ENCODE data around the gene GALNT2. TPM values are rescaled to one million over a fixed set of nuclear protein-coding genes. Genes with fewer than 3 reads are reported as not detected.

GALNT2 gene
- total and polyA plus RNA-seq, 4 donors, result 47.5 to 182 (median 114) TPM

DNA sequence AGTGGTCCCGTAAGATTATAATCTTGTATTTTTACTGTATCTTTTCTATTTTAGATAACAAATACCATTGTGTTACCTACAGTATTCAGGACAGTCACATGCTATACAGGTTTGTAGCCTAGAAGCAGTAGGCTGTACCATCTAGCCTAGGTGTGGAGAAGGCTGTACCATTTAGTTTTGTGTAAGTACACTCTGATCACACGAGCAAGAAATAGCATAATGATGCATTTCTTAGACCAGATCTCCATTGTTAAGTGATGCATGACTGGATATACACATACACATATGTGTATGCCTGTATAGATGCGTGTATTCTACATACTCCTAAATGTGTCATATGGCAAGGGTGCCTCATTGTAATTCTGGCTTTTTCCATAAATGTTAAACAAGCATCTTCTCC lies 33.9 kb downstream of the GALNT2 start:
- TF ChIP-seq, protein P1, sequence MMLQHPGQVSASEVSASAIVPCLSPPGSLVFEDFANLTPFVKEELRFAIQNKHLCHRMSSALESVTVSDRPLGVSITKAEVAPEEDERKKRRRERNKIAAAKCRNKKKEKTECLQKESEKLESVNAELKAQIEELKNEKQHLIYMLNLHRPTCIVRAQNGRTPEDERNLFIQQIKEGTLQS (IDR thresholded peaks at IDR 0.05), result no peak
- TF ChIP-seq NR2F2 (IDR thresholded peaks at IDR 0.05) (no peak), RXRA (IDR thresholded peaks at IDR 0.05) (no peak), YY1 (IDR thresholded peaks at IDR 0.05) (no peak), EGR1 (IDR thresholded peaks at IDR 0.05; ENCODE audit: low read depth in 2 of 2) (no peak), FOXA1 (IDR thresholded peaks at IDR 0.05) (no peak), TAF1 (conservative IDR thresholded peaks at IDR 0.05) (no peak), HNF4G (IDR thresholded peaks at IDR 0.05) (no peak), JUND (IDR thresholded peaks at IDR 0.05) (no peak), RAD21 (IDR thresholded peaks at IDR 0.05) (no peak), FOXA2 (IDR thresholded peaks at IDR 0.05) (no peak)
- TF ChIP-seq, protein P2, sequence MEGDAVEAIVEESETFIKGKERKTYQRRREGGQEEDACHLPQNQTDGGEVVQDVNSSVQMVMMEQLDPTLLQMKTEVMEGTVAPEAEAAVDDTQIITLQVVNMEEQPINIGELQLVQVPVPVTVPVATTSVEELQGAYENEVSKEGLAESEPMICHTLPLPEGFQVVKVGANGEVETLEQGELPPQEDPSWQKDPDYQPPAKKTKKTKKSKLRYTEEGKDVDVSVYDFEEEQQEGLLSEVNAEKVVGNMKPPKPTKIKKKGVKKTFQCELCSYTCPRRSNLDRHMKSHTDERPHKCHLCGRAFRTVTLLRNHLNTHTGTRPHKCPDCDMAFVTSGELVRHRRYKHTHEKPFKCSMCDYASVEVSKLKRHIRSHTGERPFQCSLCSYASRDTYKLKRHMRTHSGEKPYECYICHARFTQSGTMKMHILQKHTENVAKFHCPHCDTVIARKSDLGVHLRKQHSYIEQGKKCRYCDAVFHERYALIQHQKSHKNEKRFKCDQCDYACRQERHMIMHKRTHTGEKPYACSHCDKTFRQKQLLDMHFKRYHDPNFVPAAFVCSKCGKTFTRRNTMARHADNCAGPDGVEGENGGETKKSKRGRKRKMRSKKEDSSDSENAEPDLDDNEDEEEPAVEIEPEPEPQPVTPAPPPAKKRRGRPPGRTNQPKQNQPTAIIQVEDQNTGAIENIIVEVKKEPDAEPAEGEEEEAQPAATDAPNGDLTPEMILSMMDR (IDR thresholded peaks at IDR 0.05; ENCODE audit: low read depth, low read length, missing input control), result no peak
- TF ChIP-seq, protein P3, sequence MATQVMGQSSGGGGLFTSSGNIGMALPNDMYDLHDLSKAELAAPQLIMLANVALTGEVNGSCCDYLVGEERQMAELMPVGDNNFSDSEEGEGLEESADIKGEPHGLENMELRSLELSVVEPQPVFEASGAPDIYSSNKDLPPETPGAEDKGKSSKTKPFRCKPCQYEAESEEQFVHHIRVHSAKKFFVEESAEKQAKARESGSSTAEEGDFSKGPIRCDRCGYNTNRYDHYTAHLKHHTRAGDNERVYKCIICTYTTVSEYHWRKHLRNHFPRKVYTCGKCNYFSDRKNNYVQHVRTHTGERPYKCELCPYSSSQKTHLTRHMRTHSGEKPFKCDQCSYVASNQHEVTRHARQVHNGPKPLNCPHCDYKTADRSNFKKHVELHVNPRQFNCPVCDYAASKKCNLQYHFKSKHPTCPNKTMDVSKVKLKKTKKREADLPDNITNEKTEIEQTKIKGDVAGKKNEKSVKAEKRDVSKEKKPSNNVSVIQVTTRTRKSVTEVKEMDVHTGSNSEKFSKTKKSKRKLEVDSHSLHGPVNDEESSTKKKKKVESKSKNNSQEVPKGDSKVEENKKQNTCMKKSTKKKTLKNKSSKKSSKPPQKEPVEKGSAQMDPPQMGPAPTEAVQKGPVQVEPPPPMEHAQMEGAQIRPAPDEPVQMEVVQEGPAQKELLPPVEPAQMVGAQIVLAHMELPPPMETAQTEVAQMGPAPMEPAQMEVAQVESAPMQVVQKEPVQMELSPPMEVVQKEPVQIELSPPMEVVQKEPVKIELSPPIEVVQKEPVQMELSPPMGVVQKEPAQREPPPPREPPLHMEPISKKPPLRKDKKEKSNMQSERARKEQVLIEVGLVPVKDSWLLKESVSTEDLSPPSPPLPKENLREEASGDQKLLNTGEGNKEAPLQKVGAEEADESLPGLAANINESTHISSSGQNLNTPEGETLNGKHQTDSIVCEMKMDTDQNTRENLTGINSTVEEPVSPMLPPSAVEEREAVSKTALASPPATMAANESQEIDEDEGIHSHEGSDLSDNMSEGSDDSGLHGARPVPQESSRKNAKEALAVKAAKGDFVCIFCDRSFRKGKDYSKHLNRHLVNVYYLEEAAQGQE (IDR thresholded peaks at IDR 0.05), result no peak
- TF ChIP-seq, protein P4, sequence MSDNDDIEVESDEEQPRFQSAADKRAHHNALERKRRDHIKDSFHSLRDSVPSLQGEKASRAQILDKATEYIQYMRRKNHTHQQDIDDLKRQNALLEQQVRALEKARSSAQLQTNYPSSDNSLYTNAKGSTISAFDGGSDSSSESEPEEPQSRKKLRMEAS (IDR thresholded peaks at IDR 0.05), result no peak
- Histone ChIP-seq H3K9ac (ENCODE audit: low read depth in 1 of 2, low read length in 2 of 2) (no peak overlapping the region), H3K27ac (ENCODE audit: low read depth in 1 of 2, low read length in 2 of 2) (no peak overlapping the region), H3K4me3 (ENCODE audit: low read depth in 1 of 3, low read length in 3 of 3) (no peak overlapping the region), H3K4me1 (ENCODE audit: control insufficient read depth in 4 of 4, insufficient read depth in 4 of 4, low read length in 3 of 4) (peaks cover 10 to 34% (median 30%) of the 10 kb centered on the region in 4 donors), H3K36me3 (ENCODE audit: control insufficient read depth in 4 of 4, insufficient read depth in 3 of 4, low read depth in 1 of 4, low read length in 3 of 4) (no peaks in the 10 kb centered on the region), H3K9me3 (ENCODE audit: control insufficient read depth in 4 of 4, low read length in 3 of 4) (no peaks in the 10 kb centered on the region), H3K27me3 (ENCODE audit: control insufficient read depth in 4 of 4, insufficient read depth in 4 of 4, low read length in 3 of 4) (no peaks in the 10 kb centered on the region)
- DNase-seq (ENCODE audit: low spot score), result no peak
- WGBS, result 96% methylated on average over 3 of the region's 3 CpGs

DNA sequence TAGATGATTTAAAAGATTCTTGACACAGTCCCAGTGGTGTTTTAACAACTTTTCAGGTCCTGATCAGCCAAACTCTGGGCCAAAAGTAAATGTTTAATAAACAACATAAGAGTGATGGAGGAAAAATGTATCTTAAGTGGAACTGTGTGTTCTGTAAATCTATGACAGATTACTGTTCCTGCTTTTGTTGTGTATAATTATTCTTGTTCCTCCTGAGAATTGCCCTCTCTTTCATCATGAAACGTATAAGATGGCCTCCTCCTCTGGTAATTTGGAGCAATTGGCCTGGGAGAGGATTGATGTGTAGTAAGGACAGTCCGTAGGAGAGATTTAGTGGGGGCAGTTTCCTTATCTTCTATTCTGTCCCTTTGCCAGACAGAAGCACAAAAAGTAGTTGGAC lies 34.5 kb downstream of the GALNT2 start:
- H3K4me1 ChIP-seq (ENCODE audit: control insufficient read depth in 4 of 4, insufficient read depth in 4 of 4, low read length in 3 of 4), result peaks cover 10 to 40% (median 36%) of the 10 kb centered on the region in 4 donors
- WGBS, result 77% methylated on average over 2 of the region's 2 CpGs
- H3K9me3 ChIP-seq (ENCODE audit: control insufficient read depth in 4 of 4, low read length in 3 of 4), result no peaks in the 10 kb centered on the region
- no peak for TF ChIP-seq FOXA1 (IDR thresholded peaks at IDR 0.05)
- TF ChIP-seq TAF1 (conservative IDR thresholded peaks at IDR 0.05), result no peak
- no peak for TF ChIP-seq SP1 (IDR thresholded peaks at IDR 0.05)
- no peak for TF ChIP-seq FOXA2 (IDR thresholded peaks at IDR 0.05)
- TF ChIP-seq RAD21 (IDR thresholded peaks at IDR 0.05), result no peak
- TF ChIP-seq, protein P3 (IDR thresholded peaks at IDR 0.05), result no peak
- TF ChIP-seq, protein P5, sequence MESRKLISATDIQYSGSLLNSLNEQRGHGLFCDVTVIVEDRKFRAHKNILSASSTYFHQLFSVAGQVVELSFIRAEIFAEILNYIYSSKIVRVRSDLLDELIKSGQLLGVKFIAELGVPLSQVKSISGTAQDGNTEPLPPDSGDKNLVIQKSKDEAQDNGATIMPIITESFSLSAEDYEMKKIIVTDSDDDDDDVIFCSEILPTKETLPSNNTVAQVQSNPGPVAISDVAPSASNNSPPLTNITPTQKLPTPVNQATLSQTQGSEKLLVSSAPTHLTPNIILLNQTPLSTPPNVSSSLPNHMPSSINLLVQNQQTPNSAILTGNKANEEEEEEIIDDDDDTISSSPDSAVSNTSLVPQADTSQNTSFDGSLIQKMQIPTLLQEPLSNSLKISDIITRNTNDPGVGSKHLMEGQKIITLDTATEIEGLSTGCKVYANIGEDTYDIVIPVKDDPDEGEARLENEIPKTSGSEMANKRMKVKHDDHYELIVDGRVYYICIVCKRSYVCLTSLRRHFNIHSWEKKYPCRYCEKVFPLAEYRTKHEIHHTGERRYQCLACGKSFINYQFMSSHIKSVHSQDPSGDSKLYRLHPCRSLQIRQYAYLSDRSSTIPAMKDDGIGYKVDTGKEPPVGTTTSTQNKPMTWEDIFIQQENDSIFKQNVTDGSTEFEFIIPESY (IDR thresholded peaks at IDR 0.05), result no peak
- TF ChIP-seq, protein P4 (IDR thresholded peaks at IDR 0.05), result no peak
- no peak for TF ChIP-seq RXRA (IDR thresholded peaks at IDR 0.05)
- TF ChIP-seq, protein P2 (IDR thresholded peaks at IDR 0.05; ENCODE audit: low read depth, low read length, missing input control), result no peak
- no peaks in the 10 kb centered on the region for H3K36me3 ChIP-seq (ENCODE audit: control insufficient read depth in 4 of 4, insufficient read depth in 3 of 4, low read depth in 1 of 4, low read length in 3 of 4)
- H3K9ac ChIP-seq (ENCODE audit: low read depth in 1 of 2, low read length in 2 of 2), result no peak overlapping the region
- peak overlapping the region in 1 of 2 donors; percentile 43 for H3K27ac ChIP-seq (ENCODE audit: low read depth in 1 of 2, low read length in 2 of 2)
- DNase-seq (ENCODE audit: low spot score), result no peak
- no peaks in the 10 kb centered on the region for H3K27me3 ChIP-seq (ENCODE audit: control insufficient read depth in 4 of 4, insufficient read depth in 4 of 4, low read length in 3 of 4)
- H3K4me3 ChIP-seq (ENCODE audit: low read depth in 1 of 3, low read length in 3 of 3), result no peak overlapping the region
